ENCODE measurements around the gene GLB1L3.

DNA sequence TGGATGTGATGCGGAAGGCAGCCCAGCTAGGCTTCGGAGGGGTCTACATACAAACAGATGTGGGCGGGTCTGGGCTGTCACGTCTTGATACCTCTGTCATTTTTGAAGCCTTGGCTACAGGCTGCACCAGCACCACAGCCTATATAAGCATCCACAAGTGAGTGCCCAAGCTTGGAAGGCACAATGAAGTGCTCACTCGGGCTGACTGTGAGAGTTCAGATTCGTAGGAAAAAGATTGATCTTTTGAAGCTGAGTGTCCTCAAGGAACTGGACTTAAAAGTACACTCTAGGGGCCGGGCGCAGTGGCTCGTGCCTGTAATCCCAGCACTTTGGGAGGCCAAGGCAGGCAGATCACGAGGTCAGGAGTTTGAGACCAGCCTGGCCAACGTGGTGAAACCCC, 19.1 kb upstream of the GLB1L3 start:
- TF ChIP-seq, protein P1, sequence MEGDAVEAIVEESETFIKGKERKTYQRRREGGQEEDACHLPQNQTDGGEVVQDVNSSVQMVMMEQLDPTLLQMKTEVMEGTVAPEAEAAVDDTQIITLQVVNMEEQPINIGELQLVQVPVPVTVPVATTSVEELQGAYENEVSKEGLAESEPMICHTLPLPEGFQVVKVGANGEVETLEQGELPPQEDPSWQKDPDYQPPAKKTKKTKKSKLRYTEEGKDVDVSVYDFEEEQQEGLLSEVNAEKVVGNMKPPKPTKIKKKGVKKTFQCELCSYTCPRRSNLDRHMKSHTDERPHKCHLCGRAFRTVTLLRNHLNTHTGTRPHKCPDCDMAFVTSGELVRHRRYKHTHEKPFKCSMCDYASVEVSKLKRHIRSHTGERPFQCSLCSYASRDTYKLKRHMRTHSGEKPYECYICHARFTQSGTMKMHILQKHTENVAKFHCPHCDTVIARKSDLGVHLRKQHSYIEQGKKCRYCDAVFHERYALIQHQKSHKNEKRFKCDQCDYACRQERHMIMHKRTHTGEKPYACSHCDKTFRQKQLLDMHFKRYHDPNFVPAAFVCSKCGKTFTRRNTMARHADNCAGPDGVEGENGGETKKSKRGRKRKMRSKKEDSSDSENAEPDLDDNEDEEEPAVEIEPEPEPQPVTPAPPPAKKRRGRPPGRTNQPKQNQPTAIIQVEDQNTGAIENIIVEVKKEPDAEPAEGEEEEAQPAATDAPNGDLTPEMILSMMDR (conservative IDR thresholded peaks at IDR 0.05; ENCODE audit: low read length), result no peak
- TF ChIP-seq EZH2phosphoT487 (IDR thresholded peaks at IDR 0.05; ENCODE audit: borderline replicate concordance), result no peak
